ENCODE results near the gene ATP6V1E1. TPM values are rescaled to one million over a fixed set of nuclear protein-coding genes. Genes with fewer than 3 reads are reported as not detected.
A peak's percentile ranks its signal among the peaks of the same experiment; 100 is the strongest.

The ATP6V1E1 gene
- polyA plus RNA-seq, 1 of the 3 experiments (the other 2 are of a cell fraction), result 140 TPM

- H4K20me1 ChIP-seq (ENCODE audit: insufficient read depth), result no peaks in the 10 kb centered on the region
- no peaks in the 10 kb centered on the region for H3K36me3 ChIP-seq (replicated peaks in 1 of 2; ENCODE audit: control insufficient read depth in 1 of 2, insufficient read depth in 2 of 2, low read length in 1 of 2)
- CTCF ChIA-PET, result no interaction called here
- WGBS (ENCODE audit: low lambda C conversion rate), result 57% methylated on average over 4 of the region's 4 CpGs
- H3K9me2 ChIP-seq, result no peaks in the 10 kb centered on the region
- TF ChIP-seq SIN3A (IDR thresholded peaks at IDR 0.05; ENCODE audit: borderline replicate concordance, low read depth, low read length), result no peak
- no peak for TF ChIP-seq IRF3 (IDR thresholded peaks at IDR 0.05; ENCODE audit: low read depth, low read length)
- no peak; the same call in 1 of the 2 replicates for TF ChIP-seq FOXM1 (IDR thresholded peaks at IDR 0.05; ENCODE audit: low read depth)
- no peak for TF ChIP-seq RXRA (IDR thresholded peaks at IDR 0.05; ENCODE audit: borderline replicate concordance, low read depth)
- TF ChIP-seq PBX3 (IDR thresholded peaks at IDR 0.05), result 0 out of 2 replicates have a peak, but pooled peaks have one; percentile 41
- TF ChIP-seq RCOR1 (IDR thresholded peaks at IDR 0.05; ENCODE audit: low read length), result no peak
- peak; percentile 38; the same call in 1 of the 2 replicates for TF ChIP-seq MAX (IDR thresholded peaks at IDR 0.05; ENCODE audit: low read depth)
- TF ChIP-seq MEF2A (IDR thresholded peaks at IDR 0.05; ENCODE audit: borderline replicate concordance, low read depth), result peak; percentile 23; the same call in 1 of the 2 replicates
- TF ChIP-seq YY1 (IDR thresholded peaks at IDR 0.05; ENCODE audit: low read depth), result no peak
- TF ChIP-seq JUND (IDR thresholded peaks at IDR 0.05), result peak; percentile 72
- TF ChIP-seq NRF1 (IDR thresholded peaks at IDR 0.05; ENCODE audit: low read depth, low read length), result no peak
- TF ChIP-seq MXI1 (IDR thresholded peaks at IDR 0.05; ENCODE audit: low read depth, low read length), result no peak
- no peak for TF ChIP-seq USF2 (IDR thresholded peaks at IDR 0.05; ENCODE audit: borderline replicate concordance, low read depth, low read length)
- TF ChIP-seq CTCF (IDR thresholded peaks at IDR 0.05), result no peak
- TF ChIP-seq USF1 (IDR thresholded peaks at IDR 0.05; ENCODE audit: borderline replicate concordance, low read depth), result no peak
- no peak for TF ChIP-seq CHD2 (IDR thresholded peaks at IDR 0.05; ENCODE audit: low read length, partially characterized antibody)
- peak; percentile 59; the same call in 1 of the 2 replicates for TF ChIP-seq TEAD4 (IDR thresholded peaks at IDR 0.05; ENCODE audit: borderline replicate concordance, insufficient read depth)
- peak; percentile 63; the same call in 1 of the 2 replicates for TF ChIP-seq FOSL2 (IDR thresholded peaks at IDR 0.05; ENCODE audit: borderline replicate concordance, low read depth)
- TF ChIP-seq POLR2AphosphoS5 (IDR thresholded peaks at IDR 0.05; ENCODE audit: low read depth, low read length), result no peak; the same call in 1 of the 2 replicates
- TF ChIP-seq EP300 (IDR thresholded peaks at IDR 0.05; ENCODE audit: borderline replicate concordance in 1 of 2, low read depth in 1 of 2, low read length in 1 of 2), result peak in 1 of 2 experiments; percentile 70; a peak in 1 of 4 replicates
- TF ChIP-seq TCF12 (IDR thresholded peaks at IDR 0.05), result peak; percentile 49; the same call in 1 of the 2 replicates
- no peak for TF ChIP-seq GABPA (IDR thresholded peaks at IDR 0.05; ENCODE audit: low read depth)
- no peak for TF ChIP-seq SMC3 (IDR thresholded peaks at IDR 0.05; ENCODE audit: low read depth, low read length)
- peak; percentile 55; the same call in 1 of the 2 replicates for TF ChIP-seq NFIC (IDR thresholded peaks at IDR 0.05; ENCODE audit: borderline replicate concordance)
- TF ChIP-seq FOXJ3 (CRISPR knock-in tag; IDR thresholded peaks at IDR 0.05), result no peak
- peak overlapping the region; percentile 32; the same call in 1 of the 2 replicates for H3K9ac ChIP-seq
- H3K4me3 ChIP-seq (ENCODE audit: low read depth in 2 of 2, low read length in 1 of 2), result 0 out of 4 replicates have a peak overlapping the region, but pooled peaks of 1 of the 2 experiments have one; percentile 6
- no peaks in the 10 kb centered on the region for H3K9me3 ChIP-seq
- H3K27ac ChIP-seq (ENCODE audit: low read depth in 2 of 2, low read length in 1 of 2), result peak overlapping the region; percentile 51 to 87; a peak in 3 of 4 replicates
- peak overlapping the region; percentile 43 for H3K4me2 ChIP-seq
- H3K27me3 ChIP-seq (ENCODE audit: insufficient read depth), result no peaks in the 10 kb centered on the region
- H3K4me1 ChIP-seq (ENCODE audit: control insufficient read depth in 1 of 2, insufficient read depth in 2 of 2, low read depth in 1 of 2, low read length in 1 of 2), result peaks cover 0 to 20% of the 10 kb centered on the region in 2 experiments; a peak in 2 of 4 replicates
- peak overlapping the region; percentile 12; the same call in 1 of the 2 replicates for H2AFZ ChIP-seq (ENCODE audit: low read depth)
- POLR2A ChIA-PET, result no interaction called here
- peaks cover 54% of the 10 kb centered on the region for H3F3A ChIP-seq (replicated peaks; ENCODE audit: insufficient read depth)
- peaks cover 20% of the 10 kb centered on the region; the same call in 1 of the 2 replicates for H3K79me2 ChIP-seq (ENCODE audit: insufficient read depth)
- DNase-seq, result no peak
Observed at GRCh38 chr22:17633217-17633997, 4.9 kb upstream of the ATP6V1E1 start.

Measured in SK-N-SH (cell line).